Hematopoietic multipotent progenitor cell treated with erythropoietin and hydrocortisone succinate and interleukin-3 and kit ligand, for 15 days (in vitro differentiated cells): ENCODE data around the gene B3GNT8.
"Not testable (repeated sequence)": the region's sequence is repeated elsewhere in the genome, so short reads cannot be mapped to it uniquely, and the experiment has no call there.

ENCODE experiments used
- DNase-seq: peaks from one replicate; pipeline ENCODE4 v3.0.0-alpha.2; 2015; ENCODE audit warnings: low spot score

Gene B3GNT8

GRCh38 chr19:41384351-41384750 lies 42.8 kb downstream of the B3GNT8 start:
- no peak for DNase-seq

GRCh38 chr19:41381536-41381935 lies 45.6 kb downstream of the B3GNT8 start:
- not testable (repeated sequence) for DNase-seq

DNA sequence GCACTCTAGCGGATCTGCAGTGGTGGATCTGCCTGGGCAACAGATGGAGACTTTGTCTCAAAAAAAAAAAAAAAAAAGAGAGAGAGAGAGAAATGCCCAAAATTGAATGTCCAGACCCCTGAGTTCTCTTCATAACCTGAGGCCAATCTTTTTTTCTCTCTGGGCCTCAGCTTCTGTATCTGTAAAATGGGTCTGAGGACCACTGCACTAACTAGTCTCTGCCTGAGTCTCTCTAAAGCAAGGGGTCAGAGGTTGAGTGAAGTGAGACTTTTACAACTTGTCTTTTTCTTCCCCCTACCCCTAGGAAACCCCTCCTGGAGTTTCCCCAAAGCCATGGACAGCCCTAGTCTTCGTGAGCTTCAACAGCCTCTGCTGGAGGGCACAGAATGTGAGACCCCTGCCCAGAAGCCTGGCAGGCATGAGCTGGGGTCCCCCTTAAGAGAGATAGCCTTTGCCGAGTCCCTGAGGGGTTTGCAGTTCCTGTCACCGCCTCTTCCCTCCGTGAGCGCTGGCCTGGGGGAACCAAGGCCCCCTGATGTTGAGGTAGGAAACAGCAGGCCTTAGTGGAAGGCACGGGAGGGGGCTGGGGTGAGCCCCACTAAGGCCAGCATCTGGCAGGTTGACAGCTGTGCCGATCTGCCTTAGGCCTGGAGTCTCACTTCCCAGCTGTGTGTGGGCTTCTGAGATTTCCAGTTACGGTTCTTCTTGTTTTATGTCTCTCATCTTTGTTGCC lies 49.0 kb downstream of the B3GNT8 start:
- no peak for DNase-seq

DNA sequence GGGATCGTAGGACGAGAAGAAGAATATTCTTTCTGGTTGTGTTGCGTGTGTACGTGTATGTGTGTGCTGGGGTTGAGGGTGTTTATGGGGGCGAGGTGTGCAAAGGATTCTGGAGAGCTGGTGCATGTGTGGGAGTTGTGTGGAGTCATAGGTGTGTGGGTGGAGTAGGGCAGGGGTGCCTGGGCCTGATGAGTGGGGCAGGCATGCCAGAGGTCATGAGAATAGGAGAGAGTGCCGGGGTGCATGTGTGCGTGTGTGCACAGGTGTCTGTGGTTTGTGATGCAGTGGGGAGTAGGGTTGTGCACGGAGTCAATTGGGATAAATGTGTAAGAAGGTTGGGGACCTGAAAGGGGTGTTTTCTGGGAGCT lies 50.2 kb downstream of the B3GNT8 start:
- DNase-seq: no peak

GRCh38 chr19:41376241-41376997 lies 50.8 kb downstream of the B3GNT8 start, which contains the start of gene TMEM91:
TMEM91 (plus strand) TSS chr19:41376533; CDS start chr19:41378310, 1,777 bp downstream.
- no peak for DNase-seq
